Effector memory CD8-positive, alpha-beta T cell (primary cell): Measurements from ENCODE around the gene SLC39A6.
"Not testable (repeated sequence)": the region's sequence is repeated elsewhere in the genome, so short reads cannot be mapped to it uniquely, and the experiment has no call there.

ENCODE experiments used
- ATAC-seq: fragments of 150-1000 bp; cut with Tn5 transposase; replicated peaks from 2 replicates; pipeline ENCODE4 v1.10.0; 2021; ENCODE audit warnings: mild to moderate bottlenecking, moderate library complexity
- DNase-seq, 3 experiments: peaks; one replicate each; pipeline ENCODE4 v3.0.0; 2021
- H3K27ac Mint-ChIP-seq, 2 donors: one replicate each; pipeline ENCODE4 v1.8.0; 2022; ENCODE audit warnings: mild to moderate bottlenecking in 2 of 2, mixed read lengths in 2 of 2, moderate library complexity in 2 of 2
- H3K27me3 Mint-ChIP-seq, 2 donors: one replicate each; pipeline ENCODE4 v1.8.0; 2022; ENCODE audit warnings: mixed read lengths in 2 of 2
- H3K36me3 Mint-ChIP-seq: one replicate; pipeline ENCODE4 v1.8.0; 2022; ENCODE audit warnings: mild to moderate bottlenecking, moderate library complexity, mixed read lengths; ENCODE audit not compliant: insufficient read depth
- H3K4me1 Mint-ChIP-seq, 2 donors: one replicate each; pipeline ENCODE4 v1.8.0; 2022; ENCODE audit warnings: low read depth in 2 of 2, mixed read lengths in 2 of 2
- H3K4me3 Mint-ChIP-seq, 2 donors: one replicate each; pipeline ENCODE4 v1.8.0; 2022; ENCODE audit warnings: mild to moderate bottlenecking in 2 of 2, mixed read lengths in 2 of 2, moderate library complexity in 2 of 2
- H3K9me3 Mint-ChIP-seq, 2 donors: one replicate each; pipeline ENCODE4 v1.8.0; 2022; ENCODE audit warnings: mixed read lengths in 2 of 2

Gene SLC39A6

GRCh38 chr18:36107477-36107876 is 21.7 kb downstream of the SLC39A6 start:
- Mint-ChIP-seq H3K4me3 (no peak overlapping the region), H3K27ac (no peak overlapping the region), H3K36me3 (peaks cover 27% of the 10 kb centered on the region), H3K9me3 (no peaks in the 10 kb centered on the region), H3K4me1 (peaks cover 0 to 5% of the 10 kb centered on the region in 2 donors), H3K27me3 (no peaks in the 10 kb centered on the region)
- DNase-seq: no peak
- ATAC-seq: no peak

GRCh38 chr18:36104749-36105148 is 24.4 kb downstream of the SLC39A6 start:
- peaks cover 4% of the 10 kb centered on the region for H3K36me3 Mint-ChIP-seq
- H3K27ac Mint-ChIP-seq: no peak overlapping the region
- no peak overlapping the region for H3K4me3 Mint-ChIP-seq
- no peak for DNase-seq
- H3K4me1 Mint-ChIP-seq: peaks cover 0 to 5% of the 10 kb centered on the region in 2 donors
- no peaks in the 10 kb centered on the region for H3K27me3 Mint-ChIP-seq
- H3K9me3 Mint-ChIP-seq: no peaks in the 10 kb centered on the region
- ATAC-seq: no peak

DNA sequence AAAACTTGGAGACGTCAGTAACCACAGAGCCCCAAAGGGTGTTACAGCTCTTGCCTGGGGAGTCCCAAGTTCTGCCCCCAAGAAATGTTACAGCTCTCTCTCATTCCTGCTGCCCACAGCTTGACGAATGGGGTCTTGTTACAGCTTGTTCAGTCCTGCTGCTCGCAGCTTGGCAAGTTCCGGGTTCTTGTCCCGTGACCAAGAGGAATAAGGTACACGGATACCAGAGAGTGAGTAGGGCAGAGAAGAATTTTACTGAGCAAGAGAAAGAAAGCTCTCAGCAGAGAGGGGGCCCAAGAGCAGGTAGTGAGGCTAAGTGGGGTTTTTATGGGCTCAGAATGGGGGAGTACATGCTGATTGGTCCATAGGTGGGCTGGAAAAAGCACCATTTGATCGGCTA is 27.2 kb downstream of the SLC39A6 start:
- no peak overlapping the region for H3K4me3 Mint-ChIP-seq
- no peak overlapping the region for H3K27ac Mint-ChIP-seq
- H3K4me1 Mint-ChIP-seq: peaks cover 0 to 5% of the 10 kb centered on the region in 2 donors
- no peaks in the 10 kb centered on the region for H3K27me3 Mint-ChIP-seq
- ATAC-seq: no peak
- H3K36me3 Mint-ChIP-seq: peaks cover 2% of the 10 kb centered on the region
- no peak for DNase-seq
- H3K9me3 Mint-ChIP-seq: no peaks in the 10 kb centered on the region

DNA sequence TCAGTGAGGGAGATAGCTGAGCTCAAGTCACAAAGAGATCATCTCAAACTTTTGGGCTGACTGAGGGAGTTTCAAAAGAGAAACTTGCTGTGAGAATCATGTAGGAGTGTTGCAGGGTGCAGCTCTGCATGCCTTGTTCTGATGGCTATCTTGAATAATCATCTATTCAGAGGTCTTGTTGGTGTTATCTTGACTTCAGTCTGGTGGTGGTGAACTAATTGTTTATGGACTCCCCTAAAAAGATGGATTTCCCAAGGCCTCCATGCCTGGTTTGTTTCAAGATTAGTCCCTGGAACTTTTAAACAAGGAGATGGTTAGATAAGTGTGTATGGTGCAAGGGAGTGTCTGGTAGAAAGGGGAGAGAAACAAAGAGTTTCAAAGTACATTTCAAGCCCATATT is 29.8 kb downstream of the SLC39A6 start:
- ATAC-seq: no peak
- no peak overlapping the region for H3K4me3 Mint-ChIP-seq

GRCh38 chr18:36096955-36097354 is 32.2 kb downstream of the SLC39A6 start:
- DNase-seq (no peak), ATAC-seq (no peak)
- Mint-ChIP-seq H3K4me3 (no peak overlapping the region), H3K27me3 (no peaks in the 10 kb centered on the region), H3K9me3 (no peaks in the 10 kb centered on the region), H3K36me3 (peaks cover 2% of the 10 kb centered on the region), H3K4me1 (peaks cover 12% of the 10 kb centered on the region in 2 donors), H3K27ac (no peak overlapping the region)

More for the DNA sequence above, 29.8 kb downstream of the SLC39A6 start:
- Mint-ChIP-seq H3K4me1 (peaks cover 0 to 5% of the 10 kb centered on the region in 2 donors), H3K9me3 (no peaks in the 10 kb centered on the region), H3K27me3 (no peaks in the 10 kb centered on the region), H3K36me3 (peaks cover 2% of the 10 kb centered on the region), H3K27ac (peak overlapping the region in 1 of 2 donors; percentile 19)
- no peak for DNase-seq

DNA sequence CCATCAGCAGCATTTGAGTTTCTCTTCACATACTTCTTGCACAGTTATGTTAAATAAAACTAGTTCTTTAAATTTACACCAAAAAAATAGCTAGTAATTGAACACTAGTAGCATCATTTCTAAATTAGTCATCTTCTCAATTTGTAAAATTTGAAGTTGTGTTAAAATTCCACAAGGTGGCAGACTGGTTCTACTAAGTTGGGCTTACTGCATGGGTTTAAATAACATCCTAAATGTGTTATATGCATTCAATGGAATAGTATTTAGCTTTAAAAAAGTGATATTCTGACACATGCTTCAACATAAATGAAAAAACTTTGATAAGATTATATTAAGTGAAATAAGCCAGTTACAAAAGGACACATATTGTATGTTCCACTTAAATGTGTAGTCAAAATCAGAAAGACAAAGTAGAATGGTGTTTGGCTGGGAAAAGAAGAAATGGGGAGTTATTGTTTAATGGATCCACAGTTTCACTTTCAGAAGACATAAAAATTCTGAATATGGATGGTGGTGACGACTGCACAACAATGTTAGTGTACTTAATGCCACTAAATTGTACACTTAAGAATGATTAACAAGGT is 33.1 kb downstream of the SLC39A6 start:
- no peak for DNase-seq
- no peaks in the 10 kb centered on the region for H3K27me3 Mint-ChIP-seq
- no peak overlapping the region for H3K27ac Mint-ChIP-seq
- peaks cover 2% of the 10 kb centered on the region for H3K36me3 Mint-ChIP-seq
- no peak overlapping the region for H3K4me3 Mint-ChIP-seq
- H3K9me3 Mint-ChIP-seq: no peaks in the 10 kb centered on the region
- ATAC-seq: peak; percentile 56
- H3K4me1 Mint-ChIP-seq: peaks cover 12% of the 10 kb centered on the region in 2 donors

DNA sequence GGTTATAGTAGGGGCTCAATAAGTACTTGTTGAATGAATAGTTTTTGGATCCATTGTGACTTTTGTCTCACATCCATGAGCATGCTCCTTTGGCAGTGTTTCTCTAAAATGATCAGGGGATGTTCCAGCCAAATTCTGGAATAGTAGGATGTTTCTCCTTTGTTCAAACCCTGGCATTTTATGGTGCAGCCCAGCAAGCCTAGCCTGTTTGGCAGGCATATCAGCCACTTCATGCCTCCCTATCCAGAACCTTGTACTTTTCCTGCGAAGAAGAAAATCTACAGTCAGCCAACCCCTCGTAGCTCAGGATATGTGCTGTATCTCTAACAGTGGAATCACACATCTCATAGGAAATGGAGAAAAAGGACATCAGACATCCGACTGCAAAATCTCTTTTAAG is 34.7 kb downstream of the SLC39A6 start:
- H3K27ac Mint-ChIP-seq: peak overlapping the region in 1 of 2 donors; percentile 47
- H3K4me1 Mint-ChIP-seq: peaks cover 12% of the 10 kb centered on the region in 2 donors
- H3K4me3 Mint-ChIP-seq: no peak overlapping the region
- peaks cover 2% of the 10 kb centered on the region for H3K36me3 Mint-ChIP-seq
- no peaks in the 10 kb centered on the region for H3K9me3 Mint-ChIP-seq
- ATAC-seq (no peak), DNase-seq (no peak)
- H3K27me3 Mint-ChIP-seq: no peaks in the 10 kb centered on the region

- not testable (repeated sequence) for ATAC-seq, H3K36me3 Mint-ChIP-seq, H3K27me3 Mint-ChIP-seq, DNase-seq, H3K4me3 Mint-ChIP-seq, H3K9me3 Mint-ChIP-seq
- peak overlapping the region; percentile 45 to 72 for H3K27ac Mint-ChIP-seq
- peaks cover 12% of the 10 kb centered on the region in 2 donors for H3K4me1 Mint-ChIP-seq
Measured at GRCh38 chr18:36092116-36092515, 37.0 kb downstream of the SLC39A6 start.

- no peaks in the 10 kb centered on the region for H3K9me3 Mint-ChIP-seq
- H3K27me3 Mint-ChIP-seq: no peaks in the 10 kb centered on the region
- DNase-seq (no peak), ATAC-seq (no peak)
- H3K27ac Mint-ChIP-seq: no peak overlapping the region
- H3K36me3 Mint-ChIP-seq: no peaks in the 10 kb centered on the region
- H3K4me1 Mint-ChIP-seq: peaks cover 12% of the 10 kb centered on the region in 2 donors
- no peak overlapping the region for H3K4me3 Mint-ChIP-seq
Measured at GRCh38 chr18:36089001-36089400, 40.1 kb downstream of the SLC39A6 start.

DNA sequence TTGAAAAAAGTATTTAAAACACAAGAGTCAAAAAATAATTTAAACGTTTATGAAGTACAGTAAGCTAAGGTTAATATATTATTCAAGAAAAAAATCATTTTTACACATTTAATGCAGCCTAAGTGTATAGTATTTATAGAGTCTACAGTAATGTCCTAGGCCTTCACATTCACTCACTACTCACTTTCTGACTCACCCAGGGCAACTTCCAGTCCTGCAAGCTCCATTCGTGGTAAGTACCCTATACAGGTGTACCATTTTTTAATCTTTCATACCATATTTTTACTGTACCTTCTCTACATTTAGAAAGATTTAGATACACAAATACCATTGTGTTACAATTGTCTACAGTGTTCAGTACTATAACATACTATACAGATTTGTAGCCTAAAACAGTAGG is 40.9 kb downstream of the SLC39A6 start:
- Mint-ChIP-seq H3K27me3 (no peaks in the 10 kb centered on the region), H3K9me3 (no peaks in the 10 kb centered on the region), H3K4me1 (peaks cover 9% of the 10 kb centered on the region in 2 donors), H3K27ac (no peak overlapping the region), H3K4me3 (no peak overlapping the region), H3K36me3 (no peaks in the 10 kb centered on the region)
- DNase-seq (no peak), ATAC-seq (no peak)

DNA sequence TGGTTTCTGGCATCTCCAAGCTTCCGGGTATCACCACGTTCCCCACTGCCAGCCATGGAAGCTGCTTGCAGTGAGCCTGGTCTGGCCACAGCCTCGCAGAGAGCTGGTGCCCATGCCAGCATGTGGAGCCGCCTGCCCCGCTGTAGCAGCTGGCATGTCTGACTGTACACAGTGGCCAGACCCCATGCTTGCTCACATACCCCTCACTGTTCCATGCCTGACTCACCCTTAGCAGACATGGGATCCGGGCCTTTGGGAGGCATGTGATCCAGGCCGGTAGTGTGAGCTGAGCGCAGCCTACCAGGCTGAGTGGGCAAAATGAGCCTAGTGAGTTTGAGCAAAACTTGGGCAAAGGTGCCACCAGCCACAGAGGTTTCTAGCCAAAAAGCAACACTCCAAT is 43.0 kb downstream of the SLC39A6 start:
- no peaks in the 10 kb centered on the region for H3K36me3 Mint-ChIP-seq
- H3K27me3 Mint-ChIP-seq: peaks cover 0 to 5% of the 10 kb centered on the region in 2 donors
- H3K4me3 Mint-ChIP-seq: no peak overlapping the region
- H3K9me3 Mint-ChIP-seq: no peaks in the 10 kb centered on the region
- H3K27ac Mint-ChIP-seq: no peak overlapping the region
- DNase-seq (no peak), ATAC-seq (no peak)
- H3K4me1 Mint-ChIP-seq: no peaks in the 10 kb centered on the region

GRCh38 chr18:36085195-36085594 is 43.9 kb downstream of the SLC39A6 start:
- no peak for DNase-seq
- Mint-ChIP-seq H3K27me3 (peaks cover 0 to 11% of the 10 kb centered on the region in 2 donors), H3K9me3 (no peaks in the 10 kb centered on the region), H3K4me1 (no peaks in the 10 kb centered on the region), H3K36me3 (no peaks in the 10 kb centered on the region), H3K27ac (no peak overlapping the region), H3K4me3 (no peak overlapping the region)
- no peak for ATAC-seq

DNA sequence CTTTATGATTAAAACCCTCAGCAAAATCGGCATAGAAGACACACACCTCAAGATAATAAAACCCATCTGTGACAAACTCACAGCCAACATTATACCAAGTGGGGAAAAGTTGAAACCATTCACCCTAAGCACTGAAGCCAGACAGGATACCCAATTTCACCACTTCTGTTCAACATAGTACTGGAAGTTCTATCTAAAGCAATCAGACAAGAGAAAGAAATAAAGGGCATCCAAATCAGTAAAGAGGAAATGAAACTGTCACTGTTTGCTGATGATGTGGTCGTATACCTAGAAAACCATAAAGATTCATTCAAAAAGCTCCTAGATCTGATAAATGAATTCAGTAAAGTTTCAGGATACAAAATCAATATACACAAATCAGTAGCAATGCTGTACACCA is 45.4 kb downstream of the SLC39A6 start:
- Mint-ChIP-seq H3K27ac (no peak overlapping the region), H3K4me1 (no peaks in the 10 kb centered on the region), H3K4me3 (no peak overlapping the region), H3K9me3 (no peaks in the 10 kb centered on the region), H3K36me3 (no peaks in the 10 kb centered on the region), H3K27me3 (peaks cover 3 to 16% of the 10 kb centered on the region in 2 donors)
- DNase-seq: no peak
- no peak for ATAC-seq

DNA sequence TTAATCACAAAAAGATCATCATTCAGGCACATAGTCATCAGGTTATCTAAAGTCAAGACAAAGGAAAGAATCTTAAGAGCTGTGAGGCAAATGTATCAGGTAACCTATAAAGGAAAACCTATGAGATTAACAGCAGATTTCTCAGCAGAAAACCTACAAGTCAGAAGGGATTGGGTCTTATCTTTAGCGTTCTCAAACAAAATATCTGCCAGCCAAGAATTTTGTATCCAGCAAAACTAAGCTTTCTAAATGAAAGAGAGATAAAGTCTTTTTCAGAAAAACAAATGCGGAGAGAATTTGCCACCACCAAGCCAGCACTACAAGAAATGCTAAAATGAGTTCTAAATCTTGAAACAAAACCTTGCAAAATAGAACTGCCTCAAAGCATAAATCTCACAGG is 48.0 kb downstream of the SLC39A6 start:
- H3K36me3 Mint-ChIP-seq, H3K4me1 Mint-ChIP-seq, H3K9me3 Mint-ChIP-seq, ATAC-seq, DNase-seq, H3K4me3 Mint-ChIP-seq, H3K27ac Mint-ChIP-seq: not testable (repeated sequence)
- peaks cover 5 to 21% of the 10 kb centered on the region in 2 donors for H3K27me3 Mint-ChIP-seq
